GM18951 (cell line): ENCODE data around the gene TCTN2.

Experiments used
- POLR2A ChIP-seq: IDR thresholded peaks from 4 replicates; pipeline ENCODE4 v1.6.1; 2011; ENCODE audit warnings: mild to moderate bottlenecking; ENCODE audit not compliant: insufficient read length, insufficient read depth; ENCODE audit errors: extremely low read depth
- in situ Hi-C: fragments of 300-500 bp; cut with MboI; formaldehyde crosslinking; loops from one replicate; pipeline ENCODE4 v1.12.0; 2022; ENCODE audit warnings: low sequenced_read_pairs, mixed read lengths, inconsistent platforms; ENCODE audit not compliant: unreplicated experiment

The TCTN2 gene

GRCh38 chr12:123713398-123713797, 42.5 kb downstream of the TCTN2 start:
- TF ChIP-seq POLR2A, result no peak
- in situ Hi-C loops, result no loop called here

GRCh38 chr12:123713823-123714585, 43.1 kb downstream of the TCTN2 start:
- in situ Hi-C loops, result no loop called here
- no peak for TF ChIP-seq POLR2A

- in situ Hi-C loops, result no loop called here
- no peak for TF ChIP-seq POLR2A
Measured at GRCh38 chr12:123715195-123715594, 44.3 kb downstream of the TCTN2 start.

- in situ Hi-C loops, result no loop called here
- TF ChIP-seq POLR2A, result no peak
Measured at GRCh38 chr12:123717350-123717749, 46.4 kb downstream of the TCTN2 start.

- no peak for TF ChIP-seq POLR2A
- in situ Hi-C loops, result no loop called here
Measured at GRCh38 chr12:123720141-123720814, 49.4 kb downstream of the TCTN2 start.

GRCh38 chr12:123721245-123721644, 50.3 kb downstream of the TCTN2 start:
- in situ Hi-C loops, result no loop called here

GRCh38 chr12:123723011-123723410, 52.1 kb downstream of the TCTN2 start:
- TF ChIP-seq POLR2A, result no peak
- in situ Hi-C loops, result no loop called here

More at GRCh38 chr12:123721245-123721644, 50.3 kb downstream of the TCTN2 start:
- TF ChIP-seq POLR2A, result no peak

GRCh38 chr12:123723765-123724164, 52.9 kb downstream of the TCTN2 start:
- in situ Hi-C loops, result no loop called here
- no peak for TF ChIP-seq POLR2A

GRCh38 chr12:123726244-123726643, 55.3 kb downstream of the TCTN2 start:
- no peak for TF ChIP-seq POLR2A

GRCh38 chr12:123726962-123727361, 56.0 kb downstream of the TCTN2 start:
- in situ Hi-C loops, result no loop called here

More at GRCh38 chr12:123726244-123726643, 55.3 kb downstream of the TCTN2 start:
- in situ Hi-C loops, result no loop called here

GRCh38 chr12:123727878-123728277, 57.0 kb downstream of the TCTN2 start:
- no peak for TF ChIP-seq POLR2A
- in situ Hi-C loops, result no loop called here

More at GRCh38 chr12:123726962-123727361, 56.0 kb downstream of the TCTN2 start:
- no peak for TF ChIP-seq POLR2A

- in situ Hi-C loops, result no loop called here
- TF ChIP-seq POLR2A, result no peak
Measured at GRCh38 chr12:123731596-123731995, 60.7 kb downstream of the TCTN2 start.

GRCh38 chr12:123732251-123732650, 61.3 kb downstream of the TCTN2 start:
- in situ Hi-C loops, result no loop called here
- no peak for TF ChIP-seq POLR2A

- in situ Hi-C loops, result no loop called here
- TF ChIP-seq POLR2A, result no peak
Measured at GRCh38 chr12:123733229-123733628, 62.3 kb downstream of the TCTN2 start.
